Thoracic aorta (tissue), 2 donors: ENCODE data around the gene GREM1. TPM values are rescaled to one million over a fixed set of nuclear protein-coding genes. Genes with fewer than 3 reads are reported as not detected.

Experiments
- ATAC-seq: fragments of 150-250 bp; one replicate; pipeline ENCODE4 v1.8.0; 2017; ENCODE audit warnings: low read depth; ENCODE audit not compliant: insufficient number of reproducible peaks, low FRiP score
- DNase-seq: peaks from one replicate; pipeline ENCODE4 v3.0.0-alpha.2; 2020; ENCODE audit warnings: low spot score
- H3K27ac ChIP-seq, 2 donors: fragments of 200-600 bp; sonication (generic); 1 replicate in 1 of 2; 2 replicates in 1 of 2; pipeline ENCODE4 v1.5.1; 2016; ENCODE audit warnings: mild to moderate bottlenecking in 2 of 2, moderate library complexity in 2 of 2
- H3K27me3 ChIP-seq: fragments of 200-600 bp; sonication (generic); replicated peaks from 2 replicates; pipeline ENCODE4 v1.6.0; 2016; ENCODE audit warnings: mild to moderate bottlenecking; ENCODE audit not compliant: insufficient read depth
- H3K36me3 ChIP-seq: fragments of 200-600 bp; sonication (generic); one replicate; pipeline ENCODE4 v1.5.1; 2016
- H3K4me1 ChIP-seq, 2 donors: fragments of 200-600 bp; sonication (generic); 1 replicate in 1 of 2; 2 replicates in 1 of 2; pipeline versions ENCODE4 v1.5.1 to v1.6.0; 2016; ENCODE audit warnings: low read depth in 2 of 2, mild to moderate bottlenecking in 1 of 2; ENCODE audit not compliant: control insufficient read depth in 1 of 2
- H3K4me3 ChIP-seq: fragments of 200-600 bp; sonication (generic); 2 replicates; pipeline ENCODE4 v1.5.1; 2016; ENCODE audit warnings: mild to moderate bottlenecking
- H3K9me3 ChIP-seq: fragments of 200-600 bp; sonication (generic); 2 replicates; pipeline ENCODE4 v1.5.1; 2016
- total RNA-seq, 2 donors: library from RNA; depleted of rRNA; stranded (reverse); fragments of >200 nt; gene quantifications; one replicate each; pipeline versions ENCODE4 v1.1.0 to v1.2.3, GENCODE V29; 2016
- TF ChIP-seq, protein P1 (sequence below): fragments of 200-600 bp; sonication (generic); IDR thresholded peaks from one replicate; pipeline ENCODE4 v1.5.1; 2019; ENCODE audit warnings: antibody characterized with exemption

Gene GREM1
- total RNA-seq, 2 donors from 2014 or later, result 0.42 to 0.95 TPM

DNA sequence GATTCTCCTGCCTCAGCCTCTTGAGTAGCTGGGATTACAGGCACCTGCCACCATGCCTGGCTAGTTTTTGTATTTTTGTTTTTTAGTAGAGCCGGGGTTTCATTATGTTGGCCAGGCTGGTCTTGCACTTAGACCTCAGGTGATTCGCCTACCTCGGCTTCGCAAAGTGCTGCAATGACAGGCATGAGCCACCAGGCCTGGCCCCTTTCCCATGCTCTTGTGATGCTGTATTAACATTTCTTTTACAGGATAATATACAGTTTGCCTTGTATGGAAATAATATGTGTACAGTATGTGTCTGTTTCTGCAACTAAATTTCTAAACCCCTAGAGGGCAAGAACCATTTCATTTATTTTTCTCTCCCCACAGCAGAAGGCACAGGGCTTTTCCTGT, 38.5 kb upstream of the GREM1 start:
- peaks cover 0 to 17% of the 10 kb centered on the region in 2 donors for H3K4me1 ChIP-seq
- no peak overlapping the region for H3K27ac ChIP-seq
- DNase-seq (no peak), ATAC-seq (no peak)
- TF ChIP-seq, protein P1, sequence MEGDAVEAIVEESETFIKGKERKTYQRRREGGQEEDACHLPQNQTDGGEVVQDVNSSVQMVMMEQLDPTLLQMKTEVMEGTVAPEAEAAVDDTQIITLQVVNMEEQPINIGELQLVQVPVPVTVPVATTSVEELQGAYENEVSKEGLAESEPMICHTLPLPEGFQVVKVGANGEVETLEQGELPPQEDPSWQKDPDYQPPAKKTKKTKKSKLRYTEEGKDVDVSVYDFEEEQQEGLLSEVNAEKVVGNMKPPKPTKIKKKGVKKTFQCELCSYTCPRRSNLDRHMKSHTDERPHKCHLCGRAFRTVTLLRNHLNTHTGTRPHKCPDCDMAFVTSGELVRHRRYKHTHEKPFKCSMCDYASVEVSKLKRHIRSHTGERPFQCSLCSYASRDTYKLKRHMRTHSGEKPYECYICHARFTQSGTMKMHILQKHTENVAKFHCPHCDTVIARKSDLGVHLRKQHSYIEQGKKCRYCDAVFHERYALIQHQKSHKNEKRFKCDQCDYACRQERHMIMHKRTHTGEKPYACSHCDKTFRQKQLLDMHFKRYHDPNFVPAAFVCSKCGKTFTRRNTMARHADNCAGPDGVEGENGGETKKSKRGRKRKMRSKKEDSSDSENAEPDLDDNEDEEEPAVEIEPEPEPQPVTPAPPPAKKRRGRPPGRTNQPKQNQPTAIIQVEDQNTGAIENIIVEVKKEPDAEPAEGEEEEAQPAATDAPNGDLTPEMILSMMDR, result no peak
- no peaks in the 10 kb centered on the region for H3K9me3 ChIP-seq
- H3K36me3 ChIP-seq, result no peaks in the 10 kb centered on the region
- H3K4me3 ChIP-seq, result no peak overlapping the region
- no peaks in the 10 kb centered on the region for H3K27me3 ChIP-seq

DNA sequence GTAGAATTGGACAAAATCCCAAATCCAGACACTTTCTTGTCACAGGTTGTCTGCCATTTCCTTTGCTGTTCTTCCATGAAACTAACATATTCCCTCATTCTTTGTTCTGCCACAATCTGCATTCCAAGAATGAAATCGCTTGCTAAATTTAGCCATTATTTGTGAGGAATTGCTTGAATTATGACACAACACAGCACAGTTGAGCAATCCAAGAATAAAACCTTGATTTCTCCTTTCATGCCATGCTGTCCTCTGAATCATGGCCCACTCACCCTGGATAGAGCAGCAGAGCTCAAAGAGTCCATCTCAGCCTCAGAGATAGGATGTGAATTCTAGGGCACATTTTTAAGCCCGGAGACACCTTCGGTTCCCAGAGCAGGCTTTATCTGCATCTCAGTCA, 35.2 kb upstream of the GREM1 start:
- H3K9me3 ChIP-seq, result no peaks in the 10 kb centered on the region
- no peak overlapping the region for H3K27ac ChIP-seq
- H3K4me3 ChIP-seq, result no peak overlapping the region
- TF ChIP-seq, protein P1, result no peak
- peak; percentile 39 for ATAC-seq
- H3K4me1 ChIP-seq, result peaks cover 0 to 17% of the 10 kb centered on the region in 2 donors
- no peaks in the 10 kb centered on the region for H3K27me3 ChIP-seq
- H3K36me3 ChIP-seq, result no peaks in the 10 kb centered on the region
- no peak for DNase-seq

DNA sequence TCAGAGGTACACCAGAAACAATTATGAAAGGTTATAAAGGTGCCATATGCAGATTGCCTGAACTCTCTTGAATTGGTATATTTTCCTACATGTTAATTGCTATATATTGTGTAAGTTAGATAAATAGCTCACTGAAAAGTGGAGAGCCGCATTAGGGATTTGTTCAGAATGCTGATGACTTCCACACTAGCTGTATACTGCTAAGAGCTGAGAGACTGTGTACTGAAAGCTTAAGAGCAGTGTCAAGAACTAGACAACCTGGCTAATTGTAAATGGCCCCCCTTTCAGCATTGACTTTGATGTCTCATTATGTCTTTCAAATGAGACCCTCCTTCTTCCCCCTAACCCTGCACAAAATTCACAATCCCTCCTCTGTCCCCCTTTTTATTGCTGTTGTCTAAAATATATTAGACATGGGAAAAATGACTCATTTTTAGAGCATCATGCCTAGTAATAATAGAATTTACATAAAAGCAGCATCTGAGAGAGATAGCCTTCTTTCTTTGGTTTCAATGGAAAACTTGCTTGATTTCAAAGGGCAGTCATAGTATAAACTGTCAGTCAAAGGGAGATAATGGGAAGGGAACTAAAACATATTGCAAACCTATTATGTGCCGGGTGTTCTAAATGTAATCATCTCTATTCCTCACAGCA, 34.7 kb upstream of the GREM1 start:
- Histone ChIP-seq H3K9me3 (no peaks in the 10 kb centered on the region), H3K4me1 (peaks cover 0 to 17% of the 10 kb centered on the region in 2 donors), H3K27ac (no peak overlapping the region), H3K27me3 (no peaks in the 10 kb centered on the region), H3K36me3 (no peaks in the 10 kb centered on the region), H3K4me3 (no peak overlapping the region)
- TF ChIP-seq, protein P1, result no peak
- no peak for ATAC-seq
- DNase-seq, result no peak

DNA sequence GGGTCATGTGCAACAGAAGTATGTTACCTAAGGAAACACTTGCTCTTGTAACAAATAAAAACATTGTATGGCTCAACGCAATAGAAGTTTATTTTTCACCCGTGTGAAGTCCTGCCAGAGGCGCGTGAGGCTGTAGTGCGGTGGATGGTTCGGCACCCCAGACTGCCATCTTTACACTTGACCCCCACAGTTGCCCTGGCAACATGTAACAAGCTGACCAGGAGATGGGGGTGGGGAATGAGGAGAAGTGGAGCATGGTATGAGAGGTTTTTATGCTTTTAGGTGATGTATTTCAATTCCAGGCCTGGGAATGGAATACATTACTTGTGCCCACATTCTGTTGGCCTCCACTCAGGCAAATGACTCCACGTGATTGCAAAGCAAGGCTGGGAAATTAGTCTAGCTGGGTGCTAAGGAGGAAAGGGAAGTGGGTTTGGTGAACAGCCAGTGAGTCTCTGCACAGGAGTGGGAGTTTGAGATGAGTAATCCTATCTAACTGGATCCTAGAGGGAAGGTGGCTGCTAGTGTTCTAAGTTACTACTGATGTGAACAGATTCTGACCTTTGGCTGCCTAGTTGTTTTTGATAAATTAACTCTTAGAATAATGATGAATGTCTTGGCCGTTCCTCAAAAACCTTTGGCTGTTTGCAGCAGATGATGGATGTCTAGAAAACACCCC, 33.8 kb upstream of the GREM1 start:
- Histone ChIP-seq H3K4me1 (peaks cover 0 to 17% of the 10 kb centered on the region in 2 donors), H3K27me3 (no peaks in the 10 kb centered on the region), H3K27ac (no peak overlapping the region), H3K9me3 (no peaks in the 10 kb centered on the region), H3K4me3 (no peak overlapping the region), H3K36me3 (no peaks in the 10 kb centered on the region)
- TF ChIP-seq, protein P1, result no peak
- no peak for DNase-seq
- ATAC-seq, result no peak

DNA sequence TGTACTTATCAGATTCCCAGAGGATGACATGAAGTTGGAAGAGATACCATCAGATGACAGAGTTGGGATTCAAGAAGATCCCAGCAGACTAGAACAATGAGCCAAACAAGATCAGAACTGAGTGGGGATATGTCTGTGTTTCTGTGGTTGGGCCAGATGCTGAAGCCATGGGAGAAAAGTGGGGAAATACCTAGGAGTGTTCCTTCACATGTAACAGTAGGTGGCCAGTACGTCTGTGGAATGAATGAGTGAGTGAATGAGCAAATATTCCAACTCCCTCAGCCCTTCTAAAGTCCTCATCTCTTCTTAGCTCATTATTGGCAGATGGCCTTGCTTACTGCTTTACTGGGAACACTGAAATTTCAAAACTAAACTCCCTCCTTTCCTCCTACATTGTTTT, 32.2 kb upstream of the GREM1 start:
- Histone ChIP-seq H3K4me1 (peaks cover 0 to 17% of the 10 kb centered on the region in 2 donors), H3K36me3 (no peaks in the 10 kb centered on the region), H3K4me3 (no peak overlapping the region), H3K27me3 (no peaks in the 10 kb centered on the region), H3K9me3 (no peaks in the 10 kb centered on the region), H3K27ac (no peak overlapping the region)
- DNase-seq (no peak), ATAC-seq (no peak)
- TF ChIP-seq, protein P1, result no peak
